Effector CD4-positive, alpha-beta T cell (primary cell): ENCODE data around the gene ARMH1.

Source experiments
- DNase-seq: peaks from one replicate; pipeline ENCODE4 v3.0.0-alpha.2; 2020

Gene ARMH1

DNA sequence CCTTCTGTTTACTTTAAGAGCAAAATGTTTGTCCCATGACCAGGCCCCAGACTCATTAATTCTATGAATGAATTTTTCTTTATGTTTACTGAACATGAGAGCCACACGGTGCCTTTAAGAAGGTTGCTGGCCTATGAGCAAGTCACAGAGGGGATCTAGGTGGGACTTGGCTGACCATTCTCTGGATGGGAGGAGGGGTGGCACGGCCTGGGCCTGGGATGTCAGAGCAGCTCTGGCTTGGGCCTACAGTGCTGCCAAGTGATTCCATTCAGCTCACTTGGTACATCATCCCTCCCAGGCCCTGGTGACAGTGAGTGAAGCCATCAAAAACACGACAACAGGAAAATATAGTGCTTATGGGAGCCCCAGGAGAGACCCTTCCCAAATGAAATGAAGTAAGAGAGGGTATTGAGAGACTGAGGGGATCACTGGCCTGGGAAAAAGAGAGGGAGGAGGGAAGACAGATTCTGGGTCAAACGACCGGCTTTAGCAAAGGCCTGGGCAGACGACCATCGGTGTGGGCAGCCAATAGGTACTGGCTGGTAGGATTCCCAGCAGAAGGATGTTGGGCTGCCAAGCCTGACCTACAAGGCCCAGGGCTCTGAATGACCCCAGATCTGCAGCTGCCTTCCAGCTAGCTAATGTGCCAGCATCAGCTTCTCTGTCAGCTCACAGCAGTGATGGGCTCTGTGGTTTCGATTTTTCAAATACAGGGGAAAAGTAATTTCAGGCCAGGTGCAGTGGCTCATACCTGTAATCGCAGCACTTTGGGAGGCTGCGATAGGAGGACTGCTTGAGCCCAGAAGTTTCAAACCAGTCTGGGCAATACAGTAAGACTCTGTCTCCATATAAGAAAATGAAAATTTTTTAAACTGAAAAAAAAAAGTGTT is 3.5 kb upstream of the ARMH1 start:
- no peak for DNase-seq

DNA sequence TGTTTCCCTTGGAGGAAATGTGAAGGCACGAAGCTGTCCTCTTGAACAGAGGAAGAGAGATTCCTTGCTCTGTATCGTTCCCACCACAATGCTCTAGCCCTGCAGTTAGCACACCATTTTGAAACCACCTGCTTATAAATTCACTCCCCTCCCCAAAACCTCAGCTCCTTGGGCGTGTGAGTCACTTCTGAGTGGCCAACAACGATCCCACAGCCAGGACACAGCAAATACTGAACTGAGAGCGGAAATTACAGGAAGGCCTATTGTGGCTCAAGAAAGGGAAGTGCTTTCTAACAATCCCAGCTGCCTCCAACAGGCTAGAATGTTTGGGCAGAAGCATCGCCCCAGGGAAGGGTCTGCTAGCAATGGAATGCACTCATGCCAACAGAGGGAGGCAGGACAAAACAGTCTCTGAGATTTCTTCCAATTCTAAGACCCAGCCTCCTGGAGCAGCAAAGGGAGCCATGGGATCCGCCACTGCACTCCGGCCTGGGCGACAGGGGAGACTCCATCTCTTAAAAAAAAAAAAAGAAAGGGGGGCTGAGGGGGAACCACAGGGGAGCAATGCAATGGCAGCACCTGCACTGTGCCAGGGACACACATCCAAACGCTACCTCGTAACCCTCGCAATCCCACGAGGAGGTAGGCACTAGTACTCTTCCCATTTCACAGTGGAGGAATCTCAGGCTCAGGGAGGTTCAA is 2.1 kb upstream of the ARMH1 start:
- no peak for DNase-seq

DNA sequence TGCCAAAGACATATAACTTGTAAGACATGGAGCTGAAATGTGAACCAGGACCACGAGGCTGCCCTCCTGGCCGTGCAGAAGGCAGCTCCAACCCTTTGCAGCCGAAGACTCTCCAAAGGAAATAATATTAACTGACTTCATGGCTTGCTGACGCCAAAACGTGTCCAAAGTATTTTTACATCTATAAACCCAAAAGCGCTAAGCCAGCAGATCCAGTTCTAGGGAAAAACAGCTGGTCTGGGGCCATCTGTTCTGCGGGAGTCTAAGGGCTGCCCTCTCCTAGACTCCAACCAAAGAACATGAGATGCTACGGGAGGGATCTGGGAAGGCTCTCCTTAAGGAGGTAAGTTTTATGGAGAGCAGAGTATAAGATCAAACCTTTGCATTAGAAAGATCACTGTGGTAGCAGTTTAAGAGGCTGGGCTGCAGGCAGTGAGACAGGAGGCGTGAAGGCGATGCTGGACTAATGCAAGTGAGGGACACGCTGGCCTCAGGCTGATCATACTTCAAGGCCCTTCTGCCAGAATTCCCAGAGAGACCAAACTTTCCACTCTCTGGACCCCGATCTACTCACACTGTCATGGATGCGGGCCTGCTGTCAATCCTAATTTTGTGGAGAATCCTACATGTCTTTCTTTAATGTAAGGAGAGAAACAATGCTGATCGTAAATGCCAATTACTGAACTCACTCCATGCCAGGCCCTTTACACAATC is 1.4 kb upstream of the ARMH1 start:
- no peak for DNase-seq

DNA sequence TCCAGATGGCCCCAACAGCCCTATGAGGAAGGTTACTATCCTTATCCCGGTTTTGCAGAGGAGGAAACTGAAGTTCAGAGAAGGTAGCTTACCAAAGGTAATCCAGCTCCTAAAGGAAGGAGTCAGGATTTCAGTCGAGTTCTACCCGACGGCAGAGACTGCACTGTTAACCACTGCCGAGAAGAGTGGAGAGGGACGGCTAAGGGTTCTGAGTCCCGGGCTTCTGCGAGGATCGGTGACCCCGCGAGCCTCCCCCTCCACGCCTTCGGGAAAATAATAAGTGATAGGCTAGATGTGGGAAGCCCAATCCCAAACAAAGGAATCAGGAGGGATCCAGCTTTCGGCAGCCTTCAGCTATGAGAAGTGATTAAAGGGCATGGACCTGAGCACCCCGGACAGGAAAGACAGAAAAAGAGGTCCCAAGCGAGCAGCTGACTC is 820 bp upstream of the ARMH1 start:
- DNase-seq = no peak

DNA sequence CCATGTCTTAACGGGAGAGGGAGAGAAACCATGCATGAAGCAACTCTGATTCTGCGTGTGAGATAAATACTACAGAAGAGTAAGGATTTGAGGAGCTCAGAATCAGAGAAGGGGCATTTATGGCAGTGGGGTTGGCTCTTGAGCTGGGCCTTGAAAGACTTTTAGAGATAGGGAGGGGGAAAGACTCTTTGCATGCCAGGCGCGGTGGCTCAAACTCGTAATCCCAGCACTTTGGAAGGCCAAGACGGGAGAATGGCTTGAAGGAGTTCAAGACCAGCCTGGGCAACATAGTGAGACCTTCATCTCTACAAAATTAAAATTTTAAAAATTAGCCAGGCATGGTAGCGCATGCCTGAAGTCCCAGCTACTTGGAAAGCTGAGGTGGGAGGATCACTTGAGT is 672 bp downstream of the ARMH1 start:
- DNase-seq = no peak

DNA sequence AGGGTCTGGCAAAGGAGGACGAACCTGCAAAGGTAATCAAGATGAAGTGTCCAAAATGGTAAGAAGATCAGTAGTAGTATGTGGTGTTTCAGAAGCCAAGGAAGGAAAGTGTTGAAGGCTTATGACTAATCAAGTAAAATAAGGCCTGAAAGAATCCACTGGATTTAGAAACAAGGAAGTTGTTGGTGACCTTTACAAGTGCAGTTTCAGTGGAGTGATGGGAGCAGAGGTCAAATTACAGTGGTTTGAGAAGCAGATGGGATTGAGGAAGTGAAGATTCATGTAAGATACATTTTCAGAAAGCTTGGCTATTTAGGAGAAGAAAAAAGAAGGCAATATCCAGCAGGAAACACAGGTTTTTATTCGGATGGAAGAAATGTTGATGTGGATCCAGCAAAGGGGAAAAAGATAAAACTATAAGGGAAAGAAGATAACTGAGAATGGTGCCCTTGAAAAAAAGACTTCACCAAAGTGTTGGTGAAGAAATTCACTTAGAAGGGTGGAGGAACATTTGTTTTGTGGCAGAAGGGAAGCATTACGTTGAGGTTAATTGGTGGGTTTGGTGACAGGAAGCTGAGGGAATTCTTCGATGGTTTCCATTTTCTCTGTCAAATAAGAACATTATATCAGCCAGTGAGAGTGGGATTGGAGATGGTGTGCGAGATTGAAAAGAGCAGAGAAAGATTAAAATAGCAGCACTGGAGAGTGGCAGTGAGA is 2.1 kb downstream of the ARMH1 start:
- DNase-seq = no peak

DNA sequence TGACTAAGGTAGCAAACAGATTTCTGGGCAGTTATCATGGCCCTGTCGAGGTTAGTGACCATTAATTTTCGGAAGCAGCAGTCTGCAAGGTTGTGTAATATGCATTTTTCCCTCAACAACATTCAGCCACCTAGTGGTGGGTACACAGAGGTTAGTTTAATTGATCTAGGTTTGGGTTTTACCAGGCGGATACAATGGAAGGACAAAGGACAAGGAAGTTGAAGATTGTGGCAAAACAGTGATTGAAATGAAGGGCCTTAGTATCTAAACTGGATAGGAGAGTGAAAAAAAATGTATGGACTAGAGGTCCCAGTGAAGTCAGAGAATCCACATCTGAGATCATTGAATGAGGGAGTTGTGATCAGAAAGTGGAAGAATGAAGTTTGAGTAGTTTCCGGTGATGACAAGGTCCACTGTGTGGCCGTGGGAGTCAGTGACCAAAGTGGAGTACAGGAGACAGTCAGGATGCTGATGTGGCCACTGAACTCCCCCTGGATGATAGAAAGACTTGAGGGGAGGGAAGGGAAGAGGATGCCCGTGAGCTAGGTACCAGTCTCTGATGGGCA is 2.8 kb downstream of the ARMH1 start:
- DNase-seq = no peak

DNA sequence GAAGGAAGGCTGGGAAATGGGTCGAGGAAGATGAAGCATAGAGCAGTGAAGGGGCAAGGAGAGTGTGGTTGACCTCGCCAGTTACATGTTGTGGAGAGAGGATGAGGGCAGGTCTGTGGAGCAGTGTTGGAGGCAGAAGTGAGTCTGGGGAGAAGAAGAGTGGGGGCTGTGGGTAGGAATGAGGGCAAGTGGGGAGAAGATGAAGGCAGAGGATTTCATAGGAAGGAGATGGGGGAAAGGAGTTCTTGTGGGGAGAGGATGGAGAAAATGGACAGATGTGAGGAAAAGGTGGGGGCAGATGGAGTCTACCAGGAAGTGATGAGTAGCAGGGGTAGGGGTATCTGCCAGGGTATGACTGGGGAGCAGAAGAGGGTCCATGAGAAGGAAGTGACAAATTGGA is 3.6 kb downstream of the ARMH1 start:
- no peak for DNase-seq

DNA sequence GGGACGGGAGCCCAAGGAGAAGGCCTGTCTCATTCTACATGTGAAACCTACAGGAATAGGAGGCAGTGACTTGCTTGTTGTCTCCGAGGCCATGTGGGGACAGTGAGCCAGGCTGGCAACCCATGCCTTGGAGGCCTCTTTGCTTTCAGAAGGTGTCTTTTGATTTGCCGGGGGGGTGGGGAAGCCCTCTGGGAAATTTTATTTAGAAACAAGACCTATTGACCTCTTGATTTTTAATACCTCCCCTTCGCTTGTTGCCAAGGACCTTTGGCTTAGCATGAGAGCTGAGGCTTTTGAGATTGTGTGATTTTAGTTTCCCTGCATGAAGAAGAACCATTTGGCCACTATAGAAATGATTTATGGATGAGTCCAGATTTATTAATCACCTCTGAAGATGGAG is 4.1 kb downstream of the ARMH1 start:
- DNase-seq = no peak

DNA sequence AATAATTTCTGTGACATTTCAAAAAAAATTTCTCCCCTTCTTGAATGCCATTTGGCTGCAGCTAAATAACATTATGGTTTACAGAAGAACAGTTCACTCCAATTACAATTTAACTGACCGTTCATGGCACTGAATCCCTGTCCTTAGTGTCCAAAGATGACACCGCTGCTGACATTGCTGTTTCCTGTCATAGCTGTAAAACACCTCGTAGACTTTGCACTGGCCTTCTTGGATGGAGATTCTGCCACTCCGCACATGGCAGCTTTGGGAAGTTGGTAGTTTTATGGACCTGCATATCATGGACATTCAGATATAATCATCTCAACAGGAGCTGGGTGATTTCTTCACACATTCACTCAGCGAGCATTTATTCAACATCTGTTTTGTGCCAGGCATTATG is 5.0 kb downstream of the ARMH1 start:
- DNase-seq = no peak

DNA sequence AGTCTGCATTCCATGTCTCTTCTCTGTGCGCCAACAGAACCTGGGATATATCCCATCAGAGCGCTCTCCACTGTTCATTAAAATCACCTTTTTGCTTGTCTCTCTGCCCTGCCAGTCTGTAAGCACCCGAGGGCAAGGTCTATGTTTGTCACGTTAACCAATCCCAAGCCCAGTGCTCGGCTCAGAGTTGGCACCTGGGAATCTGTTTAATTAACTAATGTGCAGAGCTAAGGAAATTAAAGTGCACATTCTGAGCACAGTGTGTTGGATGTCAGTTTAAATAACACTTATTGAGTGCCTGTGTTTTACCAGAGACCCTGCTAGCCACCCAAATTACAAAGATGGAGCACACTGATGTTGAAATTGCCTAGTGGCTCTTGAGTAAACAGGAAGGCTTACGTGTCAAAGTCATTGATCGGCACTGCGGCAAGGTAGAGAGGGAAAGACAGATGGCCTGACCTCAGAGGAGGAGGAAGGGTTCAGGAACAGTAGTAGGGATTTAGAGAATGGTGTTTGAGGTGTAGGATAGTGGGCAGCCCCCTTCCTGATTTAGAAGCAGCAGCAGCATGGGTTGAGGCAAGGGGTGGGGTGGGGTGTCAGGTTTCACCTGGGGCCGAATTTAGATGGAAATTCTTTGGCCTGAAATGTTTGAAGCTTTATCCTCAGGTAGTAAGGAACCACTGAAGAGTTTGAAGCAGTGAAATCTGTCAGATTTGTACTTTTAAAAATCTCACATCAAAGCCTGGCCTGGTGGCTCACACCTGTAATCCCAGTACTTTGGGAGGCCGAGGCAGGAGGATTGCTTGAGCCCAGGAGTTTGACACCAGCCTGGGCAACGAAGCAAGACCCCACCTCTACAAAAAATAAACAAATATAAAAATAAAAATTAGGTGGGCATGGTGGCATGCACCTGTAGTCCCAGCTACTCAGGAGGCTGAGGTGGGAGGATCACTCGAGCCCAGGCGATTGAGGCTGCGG is 7.7 kb downstream of the ARMH1 start:
- DNase-seq = no peak

DNA sequence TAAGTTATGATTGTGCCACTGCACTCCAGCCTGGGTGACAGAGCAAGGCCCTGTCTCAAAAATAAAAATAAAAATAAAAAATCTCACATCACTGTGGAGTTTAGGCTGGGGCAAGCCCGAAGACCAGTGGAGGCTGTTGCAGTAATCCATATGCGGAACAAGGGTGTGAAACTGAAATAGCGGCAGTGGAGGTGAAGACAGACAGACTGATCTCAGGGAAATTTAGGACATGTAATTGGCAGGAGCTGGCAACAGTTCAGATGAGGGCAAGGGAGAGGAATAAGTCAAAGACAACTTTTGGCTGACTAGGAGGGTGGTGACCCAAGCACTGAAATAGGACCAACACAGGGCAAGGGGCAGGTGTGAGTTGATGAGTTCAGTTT is 8.4 kb downstream of the ARMH1 start:
- DNase-seq = no peak

DNA sequence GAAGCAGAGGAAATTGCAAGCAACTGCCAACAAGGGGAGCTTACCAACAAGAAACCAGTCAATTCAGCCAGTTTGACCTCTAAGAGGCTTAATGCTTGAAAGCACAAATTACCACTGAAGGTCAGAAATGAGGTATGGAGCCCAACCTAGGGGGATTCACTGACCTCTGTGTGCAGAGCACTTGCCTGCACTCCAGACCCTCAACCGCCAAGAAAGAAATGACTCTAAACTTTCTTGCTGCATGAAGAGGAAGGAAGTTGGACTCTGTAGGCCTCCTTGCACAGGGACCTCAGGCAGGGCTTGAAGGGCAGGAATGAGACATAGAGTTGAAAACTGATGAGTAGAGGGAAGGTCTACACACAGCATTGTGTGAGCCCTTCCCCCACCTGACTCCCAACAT is 10.0 kb downstream of the ARMH1 start:
- no peak for DNase-seq

DNA sequence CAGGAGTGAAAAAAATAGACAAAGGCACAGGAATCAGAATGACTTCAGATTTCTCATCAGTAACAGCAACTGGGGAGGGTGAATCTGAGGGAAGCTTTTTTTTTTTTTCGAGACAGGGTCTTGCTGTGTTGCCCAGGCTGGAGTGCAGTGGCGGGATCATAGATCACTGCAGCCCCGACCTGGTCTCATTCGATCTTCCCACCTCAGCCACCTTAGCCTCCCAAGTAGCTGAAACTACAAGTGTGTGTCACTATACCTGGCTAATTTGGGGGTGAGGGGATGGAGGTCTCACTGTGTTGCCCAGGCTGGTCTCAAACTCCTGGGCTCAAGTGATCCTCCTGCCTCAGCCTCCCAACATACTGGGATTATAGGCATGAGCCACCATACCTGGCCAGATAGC is 10.7 kb downstream of the ARMH1 start:
- no peak for DNase-seq

DNA sequence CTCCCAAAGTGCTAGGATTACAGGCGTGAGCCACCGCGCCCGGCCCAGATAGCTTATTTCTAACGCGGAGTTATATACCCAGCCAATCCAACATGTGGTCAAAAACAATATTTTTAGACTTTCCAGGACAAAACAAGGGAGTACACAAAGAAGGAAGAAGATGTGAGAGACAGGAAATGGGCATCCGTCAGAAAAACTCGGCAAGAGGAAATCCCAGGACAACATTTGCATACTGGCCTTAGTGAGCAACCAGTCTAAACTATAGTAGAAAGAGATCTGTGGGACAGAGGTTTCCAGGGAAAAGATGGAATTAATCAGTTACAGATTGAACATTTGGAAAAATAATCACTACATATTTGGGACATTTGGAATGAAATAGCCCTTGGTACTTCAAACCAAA is 11.4 kb downstream of the ARMH1 start:
- no peak for DNase-seq

DNA sequence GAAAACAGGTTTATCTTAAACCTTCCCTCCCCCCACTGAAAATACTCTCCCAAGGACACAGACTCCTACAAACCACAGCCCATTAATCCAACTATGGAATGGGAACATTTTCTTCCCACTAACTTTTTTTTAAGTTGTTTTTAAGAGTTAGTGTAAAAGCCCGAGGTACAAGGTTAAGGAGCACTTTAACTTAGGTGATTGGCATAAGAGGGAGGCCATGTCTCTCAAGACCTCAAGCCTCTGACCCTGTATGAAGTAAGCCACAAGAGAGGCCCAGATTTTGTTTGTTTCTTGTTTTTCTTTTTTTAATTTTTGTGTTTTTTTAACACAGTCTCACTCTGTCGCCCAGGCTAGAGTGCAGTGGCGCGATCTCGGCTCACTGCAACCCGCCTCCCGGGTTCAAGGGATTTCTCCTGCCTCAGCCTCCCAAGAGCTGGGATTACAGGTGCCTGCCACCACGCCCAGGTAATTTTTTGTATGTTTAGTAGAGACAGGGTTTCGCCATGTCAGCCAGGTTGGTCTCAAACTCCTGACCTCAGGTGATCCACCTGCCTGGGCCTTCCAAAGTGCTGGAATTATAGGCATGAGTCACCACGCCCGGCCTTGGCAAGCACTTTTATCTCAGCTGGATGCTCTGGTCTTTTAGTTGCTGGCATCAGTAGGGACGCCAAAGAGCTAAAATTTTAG is 14.4 kb downstream of the ARMH1 start:
- no peak for DNase-seq

DNA sequence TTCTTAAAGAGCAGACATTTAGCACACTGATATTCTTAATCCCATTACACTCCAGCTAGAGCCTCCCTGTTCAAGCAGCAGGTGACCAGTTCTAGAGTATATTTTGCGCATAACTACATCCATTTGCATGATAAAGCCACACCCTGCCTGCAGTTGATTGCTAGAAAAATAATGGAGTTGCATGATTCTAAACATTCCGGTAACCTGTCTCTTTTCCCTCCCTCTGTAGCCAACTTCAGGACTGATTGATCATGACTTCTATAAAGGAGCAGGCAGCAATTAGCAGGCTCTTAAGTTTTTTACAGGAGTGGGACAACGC is 14.9 kb downstream of the ARMH1 start:
- no peak for DNase-seq

DNA sequence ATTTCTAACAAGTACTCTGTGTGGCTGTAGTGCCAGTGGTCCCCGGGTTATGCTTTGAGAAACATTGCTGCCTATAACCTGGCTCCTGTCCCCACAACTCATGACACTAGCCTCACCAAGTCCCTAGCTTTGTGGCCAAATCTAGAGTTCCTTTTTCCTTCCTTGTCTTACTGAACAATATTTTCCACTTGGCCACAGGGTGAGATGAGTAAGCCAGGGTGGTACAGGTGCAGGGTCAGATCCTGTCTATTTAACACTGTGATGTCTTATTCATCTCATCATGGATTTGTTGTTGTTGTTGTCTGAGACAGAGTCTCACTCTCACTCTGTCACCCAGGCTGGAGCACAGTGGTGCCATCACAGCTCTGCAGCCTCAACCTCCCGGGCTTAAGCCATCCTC is 18.6 kb downstream of the ARMH1 start:
- no peak for DNase-seq

DNA sequence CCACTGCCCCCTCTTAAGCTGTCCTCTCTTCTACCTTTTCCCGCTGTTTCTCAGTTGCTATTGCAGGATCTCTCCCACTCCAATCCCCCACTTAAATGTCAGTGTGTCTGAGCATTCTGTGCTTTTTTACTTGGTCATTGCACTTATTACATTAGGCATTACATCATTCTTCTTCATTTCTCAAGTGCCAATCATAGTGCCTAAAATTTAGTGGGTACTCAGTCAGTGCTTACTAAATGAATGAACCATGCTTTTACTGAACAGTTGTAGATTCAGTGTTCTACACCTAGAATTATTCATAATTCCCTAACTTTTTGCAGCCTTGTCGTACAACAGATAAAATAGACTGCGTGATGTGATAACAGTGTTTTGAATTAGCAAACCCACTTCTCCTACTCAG is 19.4 kb downstream of the ARMH1 start:
- no peak for DNase-seq

DNA sequence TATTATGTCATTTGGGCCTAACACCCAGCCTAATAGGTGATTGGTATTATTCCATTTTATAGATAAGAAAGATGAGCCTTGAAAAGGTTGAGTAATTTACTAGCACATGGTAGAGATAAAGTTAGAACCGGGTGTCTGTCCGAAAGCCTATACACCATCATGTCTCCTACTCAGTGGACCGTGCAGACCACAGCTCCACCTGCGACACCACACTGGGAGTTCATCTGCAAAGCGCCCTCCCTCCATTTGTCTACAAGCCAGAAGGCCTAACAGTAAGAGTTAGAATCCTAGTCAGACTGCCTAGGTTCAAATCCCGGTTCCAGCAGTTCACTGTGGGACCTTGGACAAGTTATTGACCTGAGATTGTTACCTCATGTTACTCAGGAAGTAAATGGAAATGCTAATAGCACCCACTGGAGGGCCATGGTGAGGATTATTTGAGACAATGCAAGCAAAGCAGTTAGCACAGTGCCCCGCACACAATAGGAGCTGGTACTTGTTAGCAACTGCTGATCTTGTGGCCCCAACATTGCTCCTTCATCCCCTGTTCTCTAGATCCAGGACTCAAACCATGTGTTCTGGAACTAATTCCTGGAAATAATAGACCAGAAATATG is 20.5 kb downstream of the ARMH1 start:
- no peak for DNase-seq

DNA sequence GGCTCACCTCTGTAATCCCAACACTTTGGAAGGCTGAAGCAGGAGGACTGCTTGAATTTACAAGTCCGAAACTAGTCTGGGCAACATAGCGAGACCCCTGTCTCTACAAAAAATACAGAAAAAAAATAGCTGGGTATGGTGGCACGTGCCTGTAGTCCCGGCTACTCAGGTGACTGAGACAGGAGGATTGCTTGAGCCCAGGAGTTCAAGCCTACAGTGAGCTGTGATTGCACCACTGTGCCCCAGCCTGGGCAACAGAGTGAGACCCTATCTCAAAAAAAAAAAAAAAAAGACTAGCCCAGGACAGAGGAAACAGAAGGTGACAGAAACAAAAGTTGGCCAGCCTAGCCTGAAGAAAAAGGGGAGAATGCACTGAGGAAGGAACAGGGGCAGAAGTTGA is 21.2 kb downstream of the ARMH1 start:
- no peak for DNase-seq
